A549 (cell line): ENCODE measurements around the gene AP3B1.

Source experiments
- BHLHE40 ChIP-seq: IDR thresholded peaks from 2 replicates; pipeline ENCODE4 v1.6.1; 2012; ENCODE audit warnings: low read depth, low read length, inconsistent platforms
- EP300 ChIP-seq, 2 experiments: fragments of >200 bp; sonication (Bioruptor Twin); formaldehyde crosslinking; IDR thresholded peaks; 2 replicates in 1 of 2; 3 replicates in 1 of 2; pipeline ENCODE4 v1.6.1; 2016 to 2017
- JUN ChIP-seq, 2 experiments: fragments of >200 bp; sonication (Bioruptor Twin); formaldehyde crosslinking; IDR thresholded peaks; 2 replicates in 1 of 2; 3 replicates in 1 of 2; pipeline ENCODE4 v1.6.1; 2016 to 2017
- KDM1A ChIP-seq: fragments of 200-600 bp; sonication (generic); IDR thresholded peaks from 2 replicates; pipeline ENCODE4 v1.6.1; 2016; ENCODE audit warnings: low read depth, mild to moderate bottlenecking
- POLR2A ChIP-seq: IDR thresholded peaks from 2 replicates; pipeline ENCODE4 v1.6.1; 2012; ENCODE audit warnings: mild to moderate bottlenecking, low read length
- RCOR1 ChIP-seq: fragments of 150-350 bp; IDR thresholded peaks from 2 replicates; pipeline ENCODE4 v1.6.1; 2014; ENCODE audit warnings: antibody characterized with exemption, low read length, low read depth
- ZSCAN20 ChIP-seq: fragments of 250-450 bp; sonication (Bioruptor Pico); IDR thresholded peaks from 2 replicates; pipeline ENCODE4 v1.8.0; 2022; ENCODE audit warnings: mild to moderate bottlenecking, moderate library complexity
- TF ChIP-seq, protein P1 (sequence below): fragments of >200 bp; sonication (Bioruptor Twin); formaldehyde crosslinking; IDR thresholded peaks from 3 replicates; pipeline ENCODE4 v1.5.1; 2016
- TF ChIP-seq, protein P2 (sequence below): fragments of 450-650 bp; IDR thresholded peaks from 2 replicates; pipeline ENCODE4 v1.6.1; 2014; ENCODE audit warnings: antibody characterized with exemption

DNA sequence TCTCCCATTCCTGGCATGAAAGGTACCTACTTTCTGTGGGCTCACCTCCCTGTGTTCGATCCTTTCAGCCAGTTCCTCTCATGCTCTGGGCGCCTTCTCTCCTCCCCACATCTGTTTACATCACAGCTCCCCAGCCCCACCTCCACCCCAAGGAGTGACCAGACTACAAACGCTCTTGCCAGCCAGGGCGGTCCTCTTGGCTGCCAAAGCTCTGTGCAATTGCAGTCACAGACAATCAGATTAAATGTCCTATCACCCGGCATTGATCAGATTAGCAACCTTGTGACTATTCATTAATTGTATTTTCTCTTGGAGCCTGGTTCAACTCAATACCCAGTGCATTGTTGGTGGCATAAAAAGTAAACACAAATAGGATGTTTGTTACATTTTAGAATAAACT is 307.2 kb downstream of the AP3B1 start:
- TF ChIP-seq, protein P1, sequence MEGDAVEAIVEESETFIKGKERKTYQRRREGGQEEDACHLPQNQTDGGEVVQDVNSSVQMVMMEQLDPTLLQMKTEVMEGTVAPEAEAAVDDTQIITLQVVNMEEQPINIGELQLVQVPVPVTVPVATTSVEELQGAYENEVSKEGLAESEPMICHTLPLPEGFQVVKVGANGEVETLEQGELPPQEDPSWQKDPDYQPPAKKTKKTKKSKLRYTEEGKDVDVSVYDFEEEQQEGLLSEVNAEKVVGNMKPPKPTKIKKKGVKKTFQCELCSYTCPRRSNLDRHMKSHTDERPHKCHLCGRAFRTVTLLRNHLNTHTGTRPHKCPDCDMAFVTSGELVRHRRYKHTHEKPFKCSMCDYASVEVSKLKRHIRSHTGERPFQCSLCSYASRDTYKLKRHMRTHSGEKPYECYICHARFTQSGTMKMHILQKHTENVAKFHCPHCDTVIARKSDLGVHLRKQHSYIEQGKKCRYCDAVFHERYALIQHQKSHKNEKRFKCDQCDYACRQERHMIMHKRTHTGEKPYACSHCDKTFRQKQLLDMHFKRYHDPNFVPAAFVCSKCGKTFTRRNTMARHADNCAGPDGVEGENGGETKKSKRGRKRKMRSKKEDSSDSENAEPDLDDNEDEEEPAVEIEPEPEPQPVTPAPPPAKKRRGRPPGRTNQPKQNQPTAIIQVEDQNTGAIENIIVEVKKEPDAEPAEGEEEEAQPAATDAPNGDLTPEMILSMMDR = no peak
- TF ChIP-seq EP300 (IDR thresholded peaks at IDR 0.05) (no peak), RCOR1 (no peak), BHLHE40 (no peak), JUN (IDR thresholded peaks at IDR 0.05) (no peak), ZSCAN20 (CRISPR knock-in tag) (no peak), POLR2A (no peak), KDM1A (no peak)
- TF ChIP-seq, protein P2, sequence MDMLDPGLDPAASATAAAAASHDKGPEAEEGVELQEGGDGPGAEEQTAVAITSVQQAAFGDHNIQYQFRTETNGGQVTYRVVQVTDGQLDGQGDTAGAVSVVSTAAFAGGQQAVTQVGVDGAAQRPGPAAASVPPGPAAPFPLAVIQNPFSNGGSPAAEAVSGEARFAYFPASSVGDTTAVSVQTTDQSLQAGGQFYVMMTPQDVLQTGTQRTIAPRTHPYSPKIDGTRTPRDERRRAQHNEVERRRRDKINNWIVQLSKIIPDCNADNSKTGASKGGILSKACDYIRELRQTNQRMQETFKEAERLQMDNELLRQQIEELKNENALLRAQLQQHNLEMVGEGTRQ = no peak
